Duodenal mucosa (tissue), 2 donors: ENCODE measurements around the gene IGF2BP3.
"Not testable (repeated sequence)": the region's sequence is repeated elsewhere in the genome, so short reads cannot be mapped to it uniquely, and the experiment has no call there.

ENCODE experiments used
- H3K27ac ChIP-seq: one replicate; pipeline ENCODE4 v1.7.0; 2013; ENCODE audit warnings: low read depth, low read length
- H3K27me3 ChIP-seq, 2 donors: one replicate each; pipeline ENCODE4 v1.7.0; 2013; ENCODE audit warnings: low read length in 2 of 2, control low read depth in 1 of 2; ENCODE audit not compliant: insufficient read depth in 2 of 2, control insufficient read depth in 1 of 2
- H3K36me3 ChIP-seq, 2 donors: one replicate each; pipeline ENCODE4 v1.7.0; 2013; ENCODE audit warnings: low read length in 2 of 2, control low read depth in 1 of 2; ENCODE audit not compliant: insufficient read depth in 2 of 2, control insufficient read depth in 1 of 2
- H3K4me1 ChIP-seq, 2 donors: one replicate each; pipeline ENCODE4 v1.7.0; 2013; ENCODE audit warnings: low read length in 2 of 2, control low read depth in 1 of 2; ENCODE audit not compliant: insufficient read depth in 2 of 2, control insufficient read depth in 1 of 2
- H3K4me3 ChIP-seq, 2 donors: one replicate each; pipeline ENCODE4 v1.7.0; 2013; ENCODE audit warnings: low read length in 2 of 2, low read depth in 1 of 2
- H3K9ac ChIP-seq, 2 donors: one replicate each; pipeline ENCODE4 v1.7.0; 2013; ENCODE audit warnings: low read length in 2 of 2, low read depth in 1 of 2
- H3K9me3 ChIP-seq, 2 donors: one replicate each; pipeline ENCODE4 v1.7.0; 2013; ENCODE audit warnings: low read length in 2 of 2, control low read depth in 1 of 2; ENCODE audit not compliant: control insufficient read depth in 1 of 2

IGF2BP3 gene

DNA sequence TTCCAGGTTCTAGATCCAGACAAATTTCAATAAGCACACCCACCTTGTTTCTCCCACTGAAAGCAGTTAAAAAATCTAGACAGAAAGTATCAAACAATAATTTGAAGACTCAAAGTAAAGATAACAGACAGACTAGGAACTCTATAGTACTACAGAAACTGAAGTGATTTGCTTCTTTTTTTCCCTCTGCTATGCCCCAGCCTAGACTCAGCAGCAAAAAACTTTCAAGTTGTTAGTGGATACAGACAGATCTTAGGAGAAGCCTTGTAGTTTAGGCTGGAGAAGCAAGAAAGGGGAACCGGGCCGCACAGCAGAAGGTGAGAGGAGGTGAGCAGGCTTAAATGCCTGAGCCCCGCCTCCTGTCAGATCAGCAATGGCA lies 65.1 kb downstream of the IGF2BP3 start:
- no peak overlapping the region for H3K27ac ChIP-seq
- no peaks in the 10 kb centered on the region for H3K27me3 ChIP-seq
- H3K36me3 ChIP-seq: no peaks in the 10 kb centered on the region
- H3K4me1 ChIP-seq: no peaks in the 10 kb centered on the region
- no peaks in the 10 kb centered on the region for H3K9me3 ChIP-seq
- no peak overlapping the region for H3K9ac ChIP-seq
- H3K4me3 ChIP-seq: no peak overlapping the region

GRCh38 chr7:23404546-23405239 lies 65.6 kb downstream of the IGF2BP3 start:
- H3K4me3 ChIP-seq: no peak overlapping the region
- no peak overlapping the region for H3K9ac ChIP-seq
- H3K4me1 ChIP-seq: no peaks in the 10 kb centered on the region
- no peaks in the 10 kb centered on the region for H3K9me3 ChIP-seq
- H3K36me3 ChIP-seq: no peaks in the 10 kb centered on the region
- no peak overlapping the region for H3K27ac ChIP-seq
- no peaks in the 10 kb centered on the region for H3K27me3 ChIP-seq

DNA sequence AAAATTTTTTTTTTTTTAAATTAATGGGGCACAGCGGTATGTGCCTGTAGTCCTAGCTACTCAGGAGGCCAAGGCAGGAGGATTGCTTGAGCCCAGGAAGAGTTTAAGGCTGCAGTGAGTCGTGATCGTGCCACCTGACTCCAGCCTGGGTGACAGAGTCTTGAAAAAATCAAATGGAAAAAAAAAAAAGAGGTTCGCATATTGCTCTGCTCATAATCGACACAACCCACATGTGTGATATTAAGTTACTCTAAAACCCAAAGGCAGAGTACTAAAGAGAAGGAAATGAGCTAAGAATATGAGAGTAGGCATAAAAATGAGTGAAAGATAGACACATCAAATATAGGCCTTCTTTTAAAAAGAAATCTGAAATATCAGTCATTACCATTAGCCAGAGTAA lies 66.3 kb downstream of the IGF2BP3 start:
- no peak overlapping the region for H3K9ac ChIP-seq
- H3K4me1 ChIP-seq: no peaks in the 10 kb centered on the region
- no peak overlapping the region for H3K27ac ChIP-seq
- no peaks in the 10 kb centered on the region for H3K9me3 ChIP-seq
- no peaks in the 10 kb centered on the region for H3K27me3 ChIP-seq
- no peak overlapping the region for H3K4me3 ChIP-seq
- H3K36me3 ChIP-seq: no peaks in the 10 kb centered on the region

DNA sequence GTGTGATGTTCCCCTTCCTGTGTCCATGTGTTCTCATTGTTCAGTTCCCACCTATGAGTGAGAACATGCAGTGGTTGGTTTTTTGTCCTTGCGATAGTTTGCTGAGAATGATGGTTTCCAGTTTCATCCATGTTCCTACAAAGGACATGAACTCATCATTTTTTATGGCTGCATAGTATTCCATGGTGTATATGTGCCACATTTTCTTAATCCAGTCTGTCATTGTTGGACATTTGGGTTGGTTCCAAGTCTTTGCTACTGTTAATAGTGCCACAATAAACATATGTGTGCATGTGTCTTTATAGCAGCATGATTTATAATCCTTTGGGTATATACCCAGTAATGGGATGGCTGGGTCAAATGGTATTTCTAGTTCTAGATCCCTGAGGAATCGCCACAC lies 72.2 kb downstream of the IGF2BP3 start:
- H3K36me3 ChIP-seq, H3K4me3 ChIP-seq, H3K27ac ChIP-seq, H3K4me1 ChIP-seq, H3K27me3 ChIP-seq, H3K9me3 ChIP-seq, H3K9ac ChIP-seq: not testable (repeated sequence)

DNA sequence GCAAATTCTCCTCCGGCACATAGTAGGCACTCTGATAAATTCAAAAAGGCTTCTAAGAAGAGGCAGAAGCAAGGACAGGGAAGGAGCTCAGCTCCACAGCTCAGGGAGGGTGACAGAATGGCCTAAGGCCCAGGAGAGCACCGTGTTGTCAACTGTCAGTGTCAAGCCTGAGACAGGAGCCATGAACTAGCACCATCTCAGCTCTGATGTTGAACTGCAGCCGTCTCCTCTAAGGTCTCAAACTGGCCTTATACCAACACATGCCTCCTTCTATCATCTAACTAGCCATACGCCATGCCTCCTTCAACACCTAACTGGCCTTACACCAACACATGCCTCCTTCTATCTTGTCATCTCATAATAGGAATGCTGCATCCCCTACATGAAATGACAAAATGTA lies 73.0 kb downstream of the IGF2BP3 start:
- no peaks in the 10 kb centered on the region for H3K4me1 ChIP-seq
- H3K27me3 ChIP-seq: no peaks in the 10 kb centered on the region
- H3K9me3 ChIP-seq: no peaks in the 10 kb centered on the region
- no peak overlapping the region for H3K4me3 ChIP-seq
- no peak overlapping the region for H3K27ac ChIP-seq
- no peak overlapping the region for H3K9ac ChIP-seq
- no peaks in the 10 kb centered on the region for H3K36me3 ChIP-seq

GRCh38 chr7:23396222-23397015 lies 73.9 kb downstream of the IGF2BP3 start:
- Histone ChIP-seq H3K27me3 (no peaks in the 10 kb centered on the region), H3K9me3 (no peaks in the 10 kb centered on the region), H3K4me1 (no peaks in the 10 kb centered on the region), H3K9ac (no peak overlapping the region), H3K4me3 (no peak overlapping the region), H3K27ac (no peak overlapping the region), H3K36me3 (no peaks in the 10 kb centered on the region)

DNA sequence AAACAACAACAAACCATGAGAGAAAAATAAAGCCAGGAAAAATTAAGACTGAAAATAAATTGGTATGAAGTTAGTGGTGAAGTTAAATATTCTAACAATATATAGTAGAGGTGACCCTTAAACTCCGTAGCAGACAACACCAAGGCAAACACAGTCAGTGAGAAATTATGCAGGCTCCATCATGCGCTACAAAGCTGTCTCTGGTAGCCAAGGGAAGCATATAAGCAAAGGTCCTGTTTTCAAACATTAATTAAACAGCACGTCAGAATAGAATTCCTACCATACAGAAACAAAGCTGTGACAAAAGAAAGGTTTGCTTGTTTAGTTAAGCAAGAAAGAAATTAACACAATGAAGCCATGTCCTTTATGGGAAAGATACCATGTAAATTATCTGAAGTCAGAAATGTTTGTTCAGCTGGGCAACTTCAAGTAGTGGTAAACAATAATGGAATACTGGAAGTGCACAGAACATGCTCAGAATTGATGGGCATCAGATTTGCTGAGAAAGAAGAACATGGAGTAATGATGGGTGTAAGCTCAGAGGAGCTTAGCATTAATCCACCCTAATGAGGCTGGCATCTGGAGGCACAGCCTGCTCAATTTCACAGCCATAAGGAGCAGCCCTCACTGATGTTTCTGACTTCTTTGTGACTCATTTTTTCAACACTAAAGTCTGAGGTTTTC lies 75.7 kb downstream of the IGF2BP3 start:
- H3K4me3 ChIP-seq: no peak overlapping the region
- H3K27ac ChIP-seq: no peak overlapping the region
- no peaks in the 10 kb centered on the region for H3K9me3 ChIP-seq
- no peaks in the 10 kb centered on the region for H3K27me3 ChIP-seq
- no peaks in the 10 kb centered on the region for H3K36me3 ChIP-seq
- no peak overlapping the region for H3K9ac ChIP-seq
- no peaks in the 10 kb centered on the region for H3K4me1 ChIP-seq

- Histone ChIP-seq H3K27ac (no peak overlapping the region), H3K36me3 (no peaks in the 10 kb centered on the region), H3K4me3 (no peak overlapping the region), H3K27me3 (no peaks in the 10 kb centered on the region), H3K9ac (no peak overlapping the region), H3K9me3 (no peaks in the 10 kb centered on the region), H3K4me1 (no peaks in the 10 kb centered on the region)
Observed at GRCh38 chr7:23393636-23394035, 76.7 kb downstream of the IGF2BP3 start.

GRCh38 chr7:23389701-23390100 lies 80.6 kb downstream of the IGF2BP3 start:
- no peak overlapping the region for H3K4me3 ChIP-seq
- H3K36me3 ChIP-seq: no peaks in the 10 kb centered on the region
- H3K27ac ChIP-seq: no peak overlapping the region
- H3K9me3 ChIP-seq: no peaks in the 10 kb centered on the region
- H3K27me3 ChIP-seq: no peaks in the 10 kb centered on the region
- H3K9ac ChIP-seq: no peak overlapping the region
- no peaks in the 10 kb centered on the region for H3K4me1 ChIP-seq

DNA sequence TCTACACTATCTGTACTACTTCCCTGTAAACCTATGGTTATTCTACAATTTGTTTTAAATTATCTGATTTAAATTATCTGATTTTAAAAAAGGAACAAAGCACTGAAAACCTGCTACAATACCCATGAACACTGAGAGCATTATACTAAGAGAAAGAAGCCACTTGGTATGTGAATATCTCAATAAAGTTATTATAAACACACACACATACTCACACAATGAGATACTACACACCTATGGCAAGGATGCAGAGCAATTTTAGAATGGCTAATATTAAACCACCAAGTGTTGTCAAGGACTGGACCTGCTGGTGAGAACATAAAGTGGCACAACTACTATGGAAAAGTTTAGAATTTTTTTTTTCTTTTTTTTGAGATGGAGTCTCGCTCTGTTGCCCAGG lies 82.7 kb downstream of the IGF2BP3 start:
- Histone ChIP-seq H3K9ac (no peak overlapping the region), H3K4me3 (no peak overlapping the region), H3K9me3 (no peaks in the 10 kb centered on the region), H3K27me3 (no peaks in the 10 kb centered on the region), H3K27ac (no peak overlapping the region), H3K4me1 (no peaks in the 10 kb centered on the region), H3K36me3 (no peaks in the 10 kb centered on the region)
